Hepatocyte (in vitro differentiated cells): ENCODE results near the gene B4GALT4.

Experiments used
- EZH2 ChIP-seq: fragments of 200-600 bp; sonication (generic); IDR thresholded peaks from 2 replicates; pipeline ENCODE4 v1.6.1; 2016; ENCODE audit warnings: antibody characterized with exemption, mild to moderate bottlenecking, borderline replicate concordance
- TF ChIP-seq, protein P1 (sequence below): fragments of 200-600 bp; sonication (generic); IDR thresholded peaks from 2 replicates; pipeline ENCODE4 v1.5.1; 2016; ENCODE audit warnings: antibody characterized with exemption, mild to moderate bottlenecking; ENCODE audit not compliant: poor library complexity

DNA sequence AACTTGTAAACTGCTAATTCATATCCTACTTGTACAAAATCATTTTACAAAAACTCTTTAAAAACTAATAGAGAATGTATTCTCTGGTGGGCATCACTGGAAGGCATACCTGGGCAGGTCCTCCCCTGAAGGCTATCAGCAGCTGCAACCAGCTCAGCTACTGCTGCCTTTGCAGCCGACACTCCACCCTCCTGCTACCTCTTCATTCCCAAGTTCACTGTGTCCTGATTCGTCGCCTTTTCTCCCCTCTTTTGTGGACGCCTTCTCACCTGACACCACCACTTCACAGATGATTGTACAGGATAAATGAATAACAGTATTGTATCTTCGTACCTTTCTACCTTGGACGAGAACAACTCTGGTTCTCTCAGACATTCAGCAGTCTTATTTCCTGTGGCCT, 28.9 kb downstream of the B4GALT4 start:
- TF ChIP-seq EZH2 = no peak
- TF ChIP-seq, protein P1, sequence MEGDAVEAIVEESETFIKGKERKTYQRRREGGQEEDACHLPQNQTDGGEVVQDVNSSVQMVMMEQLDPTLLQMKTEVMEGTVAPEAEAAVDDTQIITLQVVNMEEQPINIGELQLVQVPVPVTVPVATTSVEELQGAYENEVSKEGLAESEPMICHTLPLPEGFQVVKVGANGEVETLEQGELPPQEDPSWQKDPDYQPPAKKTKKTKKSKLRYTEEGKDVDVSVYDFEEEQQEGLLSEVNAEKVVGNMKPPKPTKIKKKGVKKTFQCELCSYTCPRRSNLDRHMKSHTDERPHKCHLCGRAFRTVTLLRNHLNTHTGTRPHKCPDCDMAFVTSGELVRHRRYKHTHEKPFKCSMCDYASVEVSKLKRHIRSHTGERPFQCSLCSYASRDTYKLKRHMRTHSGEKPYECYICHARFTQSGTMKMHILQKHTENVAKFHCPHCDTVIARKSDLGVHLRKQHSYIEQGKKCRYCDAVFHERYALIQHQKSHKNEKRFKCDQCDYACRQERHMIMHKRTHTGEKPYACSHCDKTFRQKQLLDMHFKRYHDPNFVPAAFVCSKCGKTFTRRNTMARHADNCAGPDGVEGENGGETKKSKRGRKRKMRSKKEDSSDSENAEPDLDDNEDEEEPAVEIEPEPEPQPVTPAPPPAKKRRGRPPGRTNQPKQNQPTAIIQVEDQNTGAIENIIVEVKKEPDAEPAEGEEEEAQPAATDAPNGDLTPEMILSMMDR = no peak
